ENCODE data around the gene CEMIP.

DNA sequence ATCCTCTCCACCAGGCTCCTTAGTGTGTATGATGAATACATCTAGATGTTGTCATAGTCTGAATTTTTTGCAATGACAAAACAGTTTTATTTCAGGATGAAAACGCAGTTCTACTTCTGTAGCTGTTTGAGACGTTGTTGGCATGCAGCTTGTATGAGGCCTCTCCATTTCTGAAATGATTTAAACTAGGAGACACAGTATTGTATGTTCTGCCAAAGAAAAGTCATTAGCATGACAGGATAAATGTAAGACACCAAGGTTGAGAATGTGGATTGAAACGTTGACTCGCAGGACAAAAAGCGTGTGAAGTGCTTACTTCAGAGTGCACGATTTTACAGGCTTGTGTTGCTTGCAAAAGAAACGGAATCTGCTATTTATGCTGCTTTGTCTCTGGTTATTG is 48.8 kb upstream of the CEMIP start:
- TF ChIP-seq, protein P1, sequence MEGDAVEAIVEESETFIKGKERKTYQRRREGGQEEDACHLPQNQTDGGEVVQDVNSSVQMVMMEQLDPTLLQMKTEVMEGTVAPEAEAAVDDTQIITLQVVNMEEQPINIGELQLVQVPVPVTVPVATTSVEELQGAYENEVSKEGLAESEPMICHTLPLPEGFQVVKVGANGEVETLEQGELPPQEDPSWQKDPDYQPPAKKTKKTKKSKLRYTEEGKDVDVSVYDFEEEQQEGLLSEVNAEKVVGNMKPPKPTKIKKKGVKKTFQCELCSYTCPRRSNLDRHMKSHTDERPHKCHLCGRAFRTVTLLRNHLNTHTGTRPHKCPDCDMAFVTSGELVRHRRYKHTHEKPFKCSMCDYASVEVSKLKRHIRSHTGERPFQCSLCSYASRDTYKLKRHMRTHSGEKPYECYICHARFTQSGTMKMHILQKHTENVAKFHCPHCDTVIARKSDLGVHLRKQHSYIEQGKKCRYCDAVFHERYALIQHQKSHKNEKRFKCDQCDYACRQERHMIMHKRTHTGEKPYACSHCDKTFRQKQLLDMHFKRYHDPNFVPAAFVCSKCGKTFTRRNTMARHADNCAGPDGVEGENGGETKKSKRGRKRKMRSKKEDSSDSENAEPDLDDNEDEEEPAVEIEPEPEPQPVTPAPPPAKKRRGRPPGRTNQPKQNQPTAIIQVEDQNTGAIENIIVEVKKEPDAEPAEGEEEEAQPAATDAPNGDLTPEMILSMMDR (optimal IDR thresholded peaks at IDR 0.05 in 1 of 3, IDR thresholded peaks at IDR 0.05 in 1 of 3, conservative IDR thresholded peaks at IDR 0.05 in 1 of 3; ENCODE audit: extremely low read depth in 1 of 3, insufficient read depth in 2 of 3, low read length in 3 of 3): no peak
- TF ChIP-seq EZH2 (IDR thresholded peaks at IDR 0.05; ENCODE audit: low read length): no peak

Measured in keratinocyte (primary cell).